HepG2 (cell line): ENCODE results near the gene NT5M. TPM values are rescaled to one million over a fixed set of nuclear protein-coding genes. Genes with fewer than 3 reads are reported as not detected.

ENCODE experiments used
- AKAP8 ChIP-seq: sonication (generic); formaldehyde crosslinking; IDR thresholded peaks from 2 replicates; pipeline ENCODE4 v1.5.1; 2020; ENCODE audit warnings: mild to moderate bottlenecking, missing genetic modification reagents
- FIP1L1 ChIP-seq: fragments of 200-400 bp; formaldehyde crosslinking; IDR thresholded peaks from 2 replicates; pipeline ENCODE4 v1.6.1; 2018; ENCODE audit warnings: low read depth, mild to moderate bottlenecking, low read length, moderate library complexity, borderline replicate concordance; ENCODE audit not compliant: insufficient read depth
- GZF1 ChIP-seq: sonication (generic); formaldehyde crosslinking; IDR thresholded peaks from 2 replicates; pipeline ENCODE4 v1.5.1; 2020; ENCODE audit warnings: mild to moderate bottlenecking, missing genetic modification reagents
- IKZF4 ChIP-seq: sonication (generic); formaldehyde crosslinking; IDR thresholded peaks from 2 replicates; pipeline ENCODE4 v1.5.1; 2020; ENCODE audit warnings: borderline replicate concordance, mild to moderate bottlenecking, low read depth, missing genetic modification reagents; ENCODE audit errors: not compliant biosample characterization
- ISX ChIP-seq: sonication (generic); formaldehyde crosslinking; conservative IDR thresholded peaks from 2 replicates; pipeline ENCODE4 v1.5.0; 2020; ENCODE audit warnings: missing genetic modification reagents
- KAT2B ChIP-seq: fragments of 150-350 bp; IDR thresholded peaks from 2 replicates; pipeline ENCODE4 v1.6.1; 2014; ENCODE audit warnings: low read depth, low read length, borderline replicate concordance
- KLF6 ChIP-seq: IDR thresholded peaks from 2 replicates; pipeline ENCODE4 v1.8.0; 2016; ENCODE audit warnings: missing biosample characterization, missing genetic modification reagents
- MATR3 ChIP-seq: sonication (generic); formaldehyde crosslinking; IDR thresholded peaks from 2 replicates; pipeline ENCODE4 v1.4.0; 2020; ENCODE audit warnings: missing genetic modification reagents
- MIER2 ChIP-seq: IDR thresholded peaks from 2 replicates; pipeline ENCODE4 v1.6.1; 2016; ENCODE audit warnings: missing biosample characterization, missing genetic modification reagents
- MTA3 ChIP-seq: sonication (generic); formaldehyde crosslinking; IDR thresholded peaks from 2 replicates; pipeline ENCODE4 v1.4.0; 2020; ENCODE audit warnings: missing genetic modification reagents
- NFAT5 ChIP-seq: sonication (generic); formaldehyde crosslinking; IDR thresholded peaks from 2 replicates; pipeline ENCODE4 v1.4.0; 2020; ENCODE audit warnings: missing genetic modification reagents
- NR3C1 ChIP-seq: sonication (generic); formaldehyde crosslinking; IDR thresholded peaks from 2 replicates; pipeline ENCODE4 v1.4.0; 2020; ENCODE audit warnings: missing genetic modification reagents
- SRF ChIP-seq: IDR thresholded peaks from 2 replicates; pipeline ENCODE4 v1.6.1; 2011; ENCODE audit warnings: mild to moderate bottlenecking, low read depth, low read length, moderate library complexity
- STAG1 ChIP-seq: sonication (generic); formaldehyde crosslinking; IDR thresholded peaks from 2 replicates; pipeline ENCODE4 v1.4.0; 2020; ENCODE audit warnings: missing genetic modification reagents
- THAP11 ChIP-seq: IDR thresholded peaks from 2 replicates; pipeline ENCODE4 v1.6.1; 2016; ENCODE audit warnings: missing biosample characterization, missing genetic modification reagents
- TRIM24 ChIP-seq: sonication (generic); formaldehyde crosslinking; IDR thresholded peaks from 2 replicates; pipeline ENCODE4 v1.8.0; 2022; ENCODE audit warnings: mild to moderate bottlenecking, missing genetic modification reagents
- ZNF383 ChIP-seq: sonication (generic); formaldehyde crosslinking; IDR thresholded peaks from 2 replicates; pipeline ENCODE4 v1.4.0; 2020; ENCODE audit warnings: missing genetic modification reagents, mild to moderate bottlenecking, borderline replicate concordance
- ZNF605 ChIP-seq: sonication (generic); formaldehyde crosslinking; IDR thresholded peaks from 2 replicates; pipeline ENCODE4 v1.8.0; 2022; ENCODE audit warnings: mild to moderate bottlenecking, missing genetic modification reagents
- ZNF652 ChIP-seq: IDR thresholded peaks from 2 replicates; pipeline ENCODE4 v1.6.1; 2016; ENCODE audit warnings: low read depth, borderline replicate concordance
- ZNF768 ChIP-seq: sonication (generic); formaldehyde crosslinking; IDR thresholded peaks from 2 replicates; pipeline ENCODE4 v1.4.0; 2020; ENCODE audit warnings: missing genetic modification reagents
- polyA plus RNA-seq, 8 experiments: library from polyadenylated mRNA; depleted of rRNA in 3 of 8; stranded (reverse) in 7 of 8; unstranded in 1 of 8; fragments of >200 nt; fragmentation: Illumina TruSeq in 4 of 8; extraction: Trizol in 4 of 8; gene quantifications; 2 replicates each; pipeline versions ENCODE4 v1.2.1 to v1.2.3, GENCODE V29; 2011 to 2016; ENCODE audit warnings: low read depth in 4 of 8, missing spikeins in 1 of 8, mixed read lengths in 1 of 8; ENCODE audit not compliant: insufficient read depth in 1 of 8
- total RNA-seq, 5 experiments: library from RNA; depleted of rRNA; stranded (reverse); fragments of >200 nt; fragmentation: Illumina TruSeq; extraction: Trizol; gene quantifications; 2 replicates each; pipeline ENCODE4 v1.2.3, GENCODE V29; 2016; ENCODE audit warnings: low read depth in 1 of 5
- TF ChIP-seq, protein P1 (sequence below): conservative IDR thresholded peaks from 2 replicates; pipeline ENCODE4 v1.6.1; 2018; ENCODE audit warnings: missing genetic modification reagents
- TF ChIP-seq, protein P2 (sequence below): sonication (generic); formaldehyde crosslinking; IDR thresholded peaks from 2 replicates; pipeline ENCODE4 v1.4.0; 2020; ENCODE audit warnings: missing genetic modification reagents

The NT5M gene
- total and polyA plus RNA-seq, 2 of the 13 experiments (the other 11 are each of a cell fraction or from before 2014, with no cell fraction given) = 0.55 to 0.78 TPM

DNA sequence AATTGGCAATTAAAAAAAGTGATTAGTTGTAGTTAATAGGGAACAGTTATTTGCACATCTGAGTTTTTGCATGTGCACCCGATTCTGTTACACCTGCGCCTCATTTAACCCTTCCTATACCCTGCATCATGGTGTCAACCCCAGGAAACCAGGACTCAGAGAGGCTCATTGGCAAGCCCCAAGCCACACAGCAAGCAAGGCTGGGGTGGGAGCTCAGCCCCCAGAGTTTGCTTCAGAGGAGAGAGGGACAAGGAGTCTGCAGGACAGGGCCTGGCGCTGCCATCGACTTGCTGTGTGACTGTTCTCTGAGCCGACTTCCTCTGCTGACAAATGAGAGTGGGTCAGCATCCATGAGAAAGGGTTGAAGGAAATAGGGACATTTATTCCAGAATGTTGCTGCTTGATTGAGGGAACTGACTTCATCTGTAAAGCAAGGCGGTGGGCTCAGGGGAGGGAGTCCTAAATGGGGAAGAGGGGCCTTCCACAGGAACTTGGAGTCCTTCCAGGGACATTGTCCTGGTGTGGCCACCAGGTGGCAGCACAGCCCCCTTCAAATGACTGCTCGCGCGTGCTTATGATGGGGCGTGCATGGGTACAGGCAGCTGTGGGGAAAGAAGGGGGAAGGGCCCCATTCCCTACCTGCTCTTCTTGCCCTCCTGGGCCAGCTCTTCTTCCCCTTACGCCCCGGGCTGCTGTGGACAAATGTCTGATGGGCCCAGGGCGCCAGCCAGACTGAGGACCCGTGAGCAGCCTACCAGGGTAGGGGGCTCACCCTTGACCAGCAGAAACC lies 51.6 kb downstream of the NT5M start (continued):
- TF ChIP-seq ZNF768 (CRISPR knock-in tag) (peak; percentile 81; the same call in 1 of the 2 replicates), FIP1L1 (no peak), NR3C1 (CRISPR knock-in tag) (no peak), ZNF383 (CRISPR knock-in tag) (no peak), NFAT5 (no peak), ZNF605 (CRISPR knock-in tag) (0 out of 2 replicates have a peak, but pooled peaks have one; percentile 34), AKAP8 (no peak), ISX (CRISPR knock-in tag) (no peak), KAT2B (no peak), MATR3 (CRISPR knock-in tag) (no peak), MTA3 (no peak), STAG1 (CRISPR knock-in tag) (peak; percentile 91), ZNF652 (peak; percentile 58; the same call in 1 of the 2 replicates), TRIM24 (CRISPR knock-in tag) (no peak), THAP11 (peak; percentile 45; the same call in 1 of the 2 replicates), MIER2 (no peak), KLF6 (CRISPR knock-in tag) (no peak), GZF1 (CRISPR knock-in tag) (no peak), IKZF4 (CRISPR knock-in tag) (no peak), SRF (no peak)
- TF ChIP-seq, protein P1, sequence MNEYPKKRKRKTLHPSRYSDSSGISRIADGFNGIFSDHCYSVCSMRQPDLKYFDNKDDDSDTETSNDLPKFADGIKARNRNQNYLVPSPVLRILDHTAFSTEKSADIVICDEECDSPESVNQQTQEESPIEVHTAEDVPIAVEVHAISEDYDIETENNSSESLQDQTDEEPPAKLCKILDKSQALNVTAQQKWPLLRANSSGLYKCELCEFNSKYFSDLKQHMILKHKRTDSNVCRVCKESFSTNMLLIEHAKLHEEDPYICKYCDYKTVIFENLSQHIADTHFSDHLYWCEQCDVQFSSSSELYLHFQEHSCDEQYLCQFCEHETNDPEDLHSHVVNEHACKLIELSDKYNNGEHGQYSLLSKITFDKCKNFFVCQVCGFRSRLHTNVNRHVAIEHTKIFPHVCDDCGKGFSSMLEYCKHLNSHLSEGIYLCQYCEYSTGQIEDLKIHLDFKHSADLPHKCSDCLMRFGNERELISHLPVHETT (CRISPR knock-in tag) = no peak
- TF ChIP-seq, protein P2, sequence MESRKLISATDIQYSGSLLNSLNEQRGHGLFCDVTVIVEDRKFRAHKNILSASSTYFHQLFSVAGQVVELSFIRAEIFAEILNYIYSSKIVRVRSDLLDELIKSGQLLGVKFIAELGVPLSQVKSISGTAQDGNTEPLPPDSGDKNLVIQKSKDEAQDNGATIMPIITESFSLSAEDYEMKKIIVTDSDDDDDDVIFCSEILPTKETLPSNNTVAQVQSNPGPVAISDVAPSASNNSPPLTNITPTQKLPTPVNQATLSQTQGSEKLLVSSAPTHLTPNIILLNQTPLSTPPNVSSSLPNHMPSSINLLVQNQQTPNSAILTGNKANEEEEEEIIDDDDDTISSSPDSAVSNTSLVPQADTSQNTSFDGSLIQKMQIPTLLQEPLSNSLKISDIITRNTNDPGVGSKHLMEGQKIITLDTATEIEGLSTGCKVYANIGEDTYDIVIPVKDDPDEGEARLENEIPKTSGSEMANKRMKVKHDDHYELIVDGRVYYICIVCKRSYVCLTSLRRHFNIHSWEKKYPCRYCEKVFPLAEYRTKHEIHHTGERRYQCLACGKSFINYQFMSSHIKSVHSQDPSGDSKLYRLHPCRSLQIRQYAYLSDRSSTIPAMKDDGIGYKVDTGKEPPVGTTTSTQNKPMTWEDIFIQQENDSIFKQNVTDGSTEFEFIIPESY (CRISPR knock-in tag) = peak; percentile 26; the same call in 1 of the 2 replicates
